MM.1S (cell line): Measurements from ENCODE around the gene TMEM198.

Source experiments
- CTCF ChIP-seq: fragments of 300-600 bp; sonication (generic); IDR thresholded peaks from 2 replicates; pipeline ENCODE4 v1.5.1; 2016; ENCODE audit warnings: antibody characterized with exemption, low read length, mixed read lengths
- EZH2 ChIP-seq: fragments of 300-600 bp; sonication (generic); optimal IDR thresholded peaks from 2 replicates; pipeline ENCODE3; 2017; ENCODE audit warnings: low read depth, mild to moderate bottlenecking, antibody characterized with exemption, low read length, mixed read lengths
- EZH2phosphoT487 ChIP-seq: fragments of 300-600 bp; sonication (generic); IDR thresholded peaks from 2 replicates; pipeline ENCODE4 v1.6.1; 2018; ENCODE audit warnings: antibody characterized with exemption, low read length

- TF ChIP-seq CTCF, result no peak
- no peak for TF ChIP-seq EZH2phosphoT487
- TF ChIP-seq EZH2, result no peak
Observed at GRCh38 chr2:219557791-219558785, 14.3 kb downstream of the TMEM198 start.
